HG02981 (cell line): ENCODE results near the gene SRCAP.
A peak's percentile ranks its signal among the peaks of the same experiment; 100 is the strongest.

ENCODE experiments used
- ATAC-seq: cut with Tn5 transposase; IDR thresholded peaks from one replicate; pipeline ENCODE4 v1.9.1; 2021; ENCODE audit warnings: mild to moderate bottlenecking, moderate library complexity; ENCODE audit not compliant: unreplicated experiment

The SRCAP gene

GRCh38 chr16:30773826-30774225 lies 74.9 kb downstream of the SRCAP start:
- no peak for ATAC-seq

GRCh38 chr16:30774367-30775130 lies 75.6 kb downstream of the SRCAP start:
- ATAC-seq: no peak

- no peak for ATAC-seq
Observed at GRCh38 chr16:30775131-30775391, 76.1 kb downstream of the SRCAP start.

- ATAC-seq: peak; percentile 55
Observed at GRCh38 chr16:30775392-30776188, 76.6 kb downstream of the SRCAP start.

GRCh38 chr16:30777591-30778297 lies 78.8 kb downstream of the SRCAP start:
- no peak for ATAC-seq

- no peak for ATAC-seq
Observed at GRCh38 chr16:30778549-30779244, 79.7 kb downstream of the SRCAP start.

GRCh38 chr16:30779596-30779995 lies 80.6 kb downstream of the SRCAP start:
- ATAC-seq: no peak

- ATAC-seq: no peak
Observed at GRCh38 chr16:30780021-30780420, 81.0 kb downstream of the SRCAP start.

GRCh38 chr16:30780549-30780948 lies 81.6 kb downstream of the SRCAP start:
- no peak for ATAC-seq

GRCh38 chr16:30782486-30783279 lies 83.7 kb downstream of the SRCAP start:
- ATAC-seq: no peak

GRCh38 chr16:30783280-30784109 lies 84.5 kb downstream of the SRCAP start:
- no peak for ATAC-seq

- no peak for ATAC-seq
Observed at GRCh38 chr16:30784215-30784614, 85.2 kb downstream of the SRCAP start.

- no peak for ATAC-seq
Observed at GRCh38 chr16:30785126-30786106, 86.4 kb downstream of the SRCAP start.

- no peak for ATAC-seq
Observed at GRCh38 chr16:30786115-30786935, 87.4 kb downstream of the SRCAP start.

GRCh38 chr16:30786936-30787612 lies 88.1 kb downstream of the SRCAP start, which contains the start of gene ZNF629:
Gene ZNF629, minus strand, starts transcription at chr16:30787205. Its CDS starts 2,723 bp downstream, at chr16:30784482.
- ATAC-seq: no peak

- ATAC-seq: no peak
Observed at GRCh38 chr16:30787613-30788378, 88.8 kb downstream of the SRCAP start.
